GM21447 (cell line): ENCODE data around the gene GNB1L.
"Not testable (repeated sequence)": the region's sequence is repeated elsewhere in the genome, so short reads cannot be mapped to it uniquely, and the experiment has no call there.

ENCODE experiments used
- ATAC-seq: cut with Tn5 transposase; IDR thresholded peaks from one replicate; pipeline ENCODE4 v1.9.1; 2021; ENCODE audit not compliant: unreplicated experiment

The GNB1L gene

DNA sequence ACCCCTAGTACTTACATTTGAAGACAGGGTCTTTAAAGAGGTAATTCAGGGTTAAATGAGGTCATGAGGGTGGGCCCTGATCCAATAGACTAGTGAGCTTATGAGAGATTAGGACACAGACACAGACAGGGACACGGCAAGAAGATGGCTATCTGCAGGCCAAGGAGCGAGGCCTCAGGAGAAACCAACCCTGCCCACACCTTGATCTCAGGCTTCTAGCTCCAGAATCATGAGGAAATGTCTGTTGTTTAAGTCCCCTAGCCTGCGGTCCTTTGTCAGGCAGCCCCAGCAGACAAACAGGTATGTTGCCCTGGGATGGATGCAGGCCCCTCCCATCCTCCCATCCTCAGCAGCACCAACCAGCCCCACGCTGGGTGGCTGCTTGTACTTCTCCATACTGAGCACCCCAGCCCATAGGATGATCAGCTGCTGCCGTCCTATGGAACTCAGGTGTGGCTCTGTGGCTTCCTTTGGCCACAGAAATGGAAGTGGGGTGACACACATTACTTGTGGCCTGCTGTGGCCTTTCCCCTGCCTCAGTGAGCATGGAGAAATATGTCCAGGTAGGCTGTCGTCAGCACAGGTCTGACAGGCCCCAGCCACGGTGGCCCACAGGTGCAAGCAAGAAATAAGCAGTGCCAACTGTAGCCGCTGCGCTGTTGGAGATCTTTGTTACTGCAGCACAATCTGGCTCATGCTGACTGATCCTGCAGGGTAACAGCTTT is 7.9 kb downstream of the GNB1L start:
- no peak for ATAC-seq

DNA sequence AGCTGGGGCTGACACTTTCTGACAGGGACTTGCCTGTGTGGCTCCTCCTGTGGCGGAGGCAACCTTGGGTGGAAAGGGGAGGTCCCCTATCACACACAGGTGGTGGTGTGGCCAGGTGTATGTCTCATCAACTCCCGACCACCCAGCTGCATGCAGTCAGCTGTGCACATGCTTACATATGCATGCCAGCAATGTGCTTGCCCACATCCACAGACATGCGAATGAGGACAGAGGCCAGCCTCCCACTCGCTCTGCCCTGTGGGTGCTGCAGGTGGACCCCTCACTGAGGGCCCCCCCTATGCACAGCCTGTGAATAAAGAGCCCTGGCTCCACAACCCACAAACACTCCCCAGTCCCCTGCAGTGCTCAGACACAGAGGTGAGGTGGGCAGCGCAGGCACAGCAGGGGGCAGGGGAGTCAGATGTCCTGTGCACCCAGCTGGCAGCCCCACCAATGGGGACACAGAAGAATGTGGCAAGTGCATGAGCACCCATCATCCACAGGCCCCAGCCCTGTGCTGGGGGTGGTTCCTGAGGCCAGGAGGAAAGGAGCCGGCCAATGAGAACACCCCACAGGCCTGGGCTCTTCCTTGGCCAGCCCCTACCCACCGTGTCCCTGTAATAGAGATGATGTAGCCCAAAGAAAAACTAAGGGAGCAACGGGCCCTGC is 9.5 kb downstream of the GNB1L start:
- no peak for ATAC-seq

- no peak for ATAC-seq
These were observed 10.2 kb downstream of the GNB1L start for GRCh38 chr22:19844377-19845053.

- ATAC-seq: no peak
These were observed 10.8 kb downstream of the GNB1L start for GRCh38 chr22:19843857-19844376.

DNA sequence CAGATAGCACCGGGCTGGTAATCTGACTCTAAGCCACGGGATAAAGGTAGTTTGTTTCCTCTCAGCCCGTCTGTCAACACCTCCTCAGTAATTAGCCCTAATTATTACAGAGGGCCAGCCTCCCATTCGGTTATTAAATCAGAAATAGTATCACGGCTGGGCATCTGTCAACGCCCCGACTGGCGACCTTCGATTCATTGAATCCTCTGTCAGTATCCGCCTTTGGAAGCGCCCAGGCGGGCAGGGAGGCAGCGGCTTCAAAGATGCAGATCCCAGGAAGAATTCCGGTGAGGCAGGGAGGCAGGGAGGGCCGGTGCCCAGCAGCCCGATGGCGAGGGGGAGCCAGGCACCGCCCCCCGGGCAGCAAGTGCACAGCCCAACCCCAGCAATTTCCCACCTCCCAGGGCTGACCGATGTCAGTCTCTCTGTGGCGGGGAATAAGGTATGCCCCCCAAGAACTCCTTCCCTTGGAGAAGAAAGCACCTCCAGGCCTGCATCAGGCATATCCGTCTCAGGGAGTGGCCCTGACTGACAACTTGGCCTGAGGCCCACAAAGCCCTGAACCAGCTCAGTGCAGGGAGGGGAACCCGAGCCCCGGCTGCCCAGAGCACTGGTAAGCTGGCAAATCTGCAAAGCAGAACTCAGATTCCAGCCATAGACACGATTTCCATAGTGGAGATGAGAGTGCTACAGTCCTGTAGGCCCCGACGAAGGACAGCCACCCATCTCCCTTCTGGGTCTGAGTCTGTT is 11.4 kb downstream of the GNB1L start:
- no peak for ATAC-seq

DNA sequence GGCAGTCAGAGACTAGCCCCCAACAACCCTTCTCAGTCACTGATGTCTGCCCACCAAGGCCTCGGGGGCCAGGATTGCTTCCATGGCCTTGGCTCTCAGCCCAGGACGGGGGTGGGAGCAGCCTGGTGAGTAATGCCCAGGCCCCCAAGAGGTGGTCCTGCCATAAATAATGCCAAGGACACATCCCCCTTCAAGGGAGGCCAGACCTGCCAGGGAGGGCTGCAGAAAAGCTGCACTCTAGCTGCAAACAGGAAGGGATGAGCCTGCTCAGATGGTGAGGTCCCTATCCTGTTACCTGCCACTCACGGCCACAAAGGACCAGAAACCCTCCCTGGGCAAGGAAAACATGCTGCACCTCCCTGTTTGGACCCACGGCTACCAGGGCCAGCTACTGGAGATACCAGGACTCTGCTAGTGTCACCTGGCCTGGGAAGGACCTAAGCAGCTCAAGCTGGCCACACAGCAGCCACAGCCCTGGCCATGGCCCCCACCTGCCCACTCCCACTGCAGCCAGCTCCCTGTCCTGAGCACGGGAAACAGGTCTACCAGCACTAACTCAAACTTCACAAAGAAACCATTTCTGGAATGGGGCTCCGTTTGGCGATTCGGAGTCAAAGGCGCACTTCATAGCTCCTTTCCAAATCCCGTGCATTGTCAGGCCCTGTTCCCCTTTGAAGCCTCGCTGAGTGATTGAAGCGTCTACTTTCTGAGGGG is 12.1 kb downstream of the GNB1L start:
- ATAC-seq: no peak

DNA sequence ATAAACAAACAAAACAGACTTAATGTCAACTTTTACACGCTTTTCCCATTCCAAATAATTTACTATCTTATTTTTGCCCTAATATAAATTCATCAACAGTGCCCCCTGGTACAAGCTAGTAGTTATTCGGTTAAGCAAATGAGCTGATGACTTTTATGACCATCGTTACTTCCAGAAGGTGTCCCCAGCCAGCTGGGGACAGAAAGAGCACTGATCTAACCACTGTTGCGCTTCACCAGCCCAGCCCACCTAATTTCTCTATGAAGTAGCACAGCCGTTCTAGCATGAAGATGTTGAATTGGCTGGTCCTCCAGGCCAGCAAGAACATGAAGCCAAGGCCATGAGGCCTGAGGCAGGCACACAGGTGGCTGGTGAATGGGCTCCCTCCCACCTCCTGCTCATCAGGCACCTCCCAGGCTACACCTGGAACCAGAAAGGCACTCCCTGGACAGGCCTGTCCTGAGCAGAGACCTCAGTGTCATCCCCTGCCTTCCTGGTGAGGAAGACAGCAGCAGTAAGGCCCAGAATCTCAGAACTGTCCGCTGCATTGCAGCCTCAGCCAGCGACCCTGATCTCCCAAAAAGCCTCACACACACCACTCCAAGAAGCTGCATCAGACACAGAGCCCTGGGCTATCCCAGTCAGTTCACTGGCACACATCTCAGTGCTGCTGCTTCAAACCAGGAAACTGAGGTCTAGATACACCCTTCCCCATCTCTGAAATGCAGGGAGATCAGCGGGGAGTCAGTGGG is 12.9 kb downstream of the GNB1L start:
- ATAC-seq: no peak

GRCh38 chr22:19840955-19841640 is 13.6 kb downstream of the GNB1L start:
- no peak for ATAC-seq

- ATAC-seq: no peak
These were observed 14.6 kb downstream of the GNB1L start for GRCh38 chr22:19840059-19840458.

GRCh38 chr22:19837915-19838314 is 16.8 kb downstream of the GNB1L start:
- no peak for ATAC-seq

DNA sequence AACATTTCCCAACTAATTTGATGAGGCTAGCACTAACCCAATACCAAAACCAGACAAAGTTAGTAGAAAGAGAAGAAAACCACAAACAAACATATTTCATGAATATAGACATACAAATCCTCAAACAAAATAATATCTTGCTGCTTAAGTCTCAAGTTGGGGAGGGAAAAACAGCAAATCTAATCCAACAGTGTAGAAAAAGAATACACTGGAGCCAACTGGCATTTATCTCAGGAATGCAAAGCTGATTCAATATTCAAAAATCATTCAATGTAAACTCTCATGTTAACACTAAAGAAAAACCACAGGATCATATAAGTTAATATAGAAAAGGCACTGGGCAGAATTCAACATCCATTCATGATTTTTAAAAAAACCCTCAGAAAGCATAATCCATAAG is 18.2 kb downstream of the GNB1L start:
- no peak for ATAC-seq

DNA sequence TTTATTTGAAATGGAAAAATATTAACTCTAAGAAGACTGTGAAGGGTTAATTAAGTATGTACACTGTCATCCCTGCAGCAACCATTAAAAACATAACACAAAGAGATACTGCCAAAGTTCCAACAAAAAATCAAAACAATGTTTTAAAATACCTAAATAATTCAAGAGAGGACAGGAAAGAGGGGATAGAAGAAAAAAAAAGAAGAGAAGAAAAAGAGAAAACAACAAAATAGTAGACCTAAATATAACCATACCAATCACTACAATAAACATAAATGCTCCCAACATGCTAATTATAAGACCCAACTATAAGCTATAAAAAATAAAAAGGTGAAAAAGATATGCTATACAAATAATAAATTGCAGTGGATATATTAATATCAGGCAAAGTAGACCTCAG is 20.1 kb downstream of the GNB1L start:
- no peak for ATAC-seq

DNA sequence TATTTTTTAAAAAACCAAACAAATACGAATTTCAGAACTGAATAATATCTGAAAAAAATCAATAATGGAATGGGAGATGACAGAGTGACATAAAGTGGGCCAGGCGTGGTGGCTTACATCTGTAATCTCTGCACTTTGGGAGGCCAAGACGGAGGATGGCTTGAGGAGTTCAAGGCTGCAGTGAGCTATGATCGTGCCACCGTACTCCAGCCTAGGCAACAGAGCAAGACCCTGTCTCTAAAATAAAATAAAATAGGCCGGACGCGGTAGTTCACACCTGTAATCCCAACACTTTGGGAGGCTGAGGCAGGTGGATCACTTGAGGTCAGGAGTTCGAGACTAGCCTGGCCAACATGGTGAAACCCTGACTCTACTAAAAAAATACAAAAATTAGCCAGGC is 21.3 kb downstream of the GNB1L start:
- ATAC-seq: not testable (repeated sequence)

- ATAC-seq: no peak
These were observed 22.1 kb downstream of the GNB1L start for GRCh38 chr22:19832476-19833108.

GRCh38 chr22:19831979-19832378 is 22.7 kb downstream of the GNB1L start:
- ATAC-seq: not testable (repeated sequence)

- ATAC-seq: no peak
These were observed 23.7 kb downstream of the GNB1L start for GRCh38 chr22:19831016-19831415.

GRCh38 chr22:19828035-19828401 is 26.7 kb downstream of the GNB1L start:
- ATAC-seq: no peak

DNA sequence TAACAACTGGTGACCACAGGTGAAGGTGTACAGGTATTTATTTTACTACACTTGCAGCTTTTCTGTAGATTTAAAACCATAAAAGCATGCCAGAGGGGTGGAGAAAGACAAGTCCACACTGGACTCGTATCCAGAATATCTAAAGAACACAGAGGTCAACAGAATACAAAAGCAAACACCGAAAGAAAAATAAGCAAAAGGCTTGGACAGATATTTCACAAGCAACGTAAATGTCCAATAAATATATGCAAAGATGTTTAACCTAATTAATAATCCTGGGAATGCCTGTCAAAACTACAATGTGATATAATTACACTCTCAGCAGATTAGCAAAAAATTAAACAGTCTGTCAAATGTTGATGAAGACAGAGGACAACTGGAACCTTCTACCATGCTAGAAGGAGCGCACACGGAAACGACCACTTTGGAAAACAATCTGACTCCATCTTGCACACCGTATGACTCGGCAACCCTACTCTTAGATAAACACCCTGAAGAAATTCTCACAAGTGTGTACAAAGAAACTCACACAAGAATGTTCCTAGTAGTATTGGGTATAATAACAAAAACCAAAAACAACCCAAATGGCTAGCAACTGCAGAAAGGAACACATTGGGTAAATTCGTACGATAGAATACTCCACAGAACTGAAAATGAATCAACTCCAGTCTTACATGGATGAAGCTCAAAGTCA is 27.2 kb downstream of the GNB1L start:
- ATAC-seq: no peak
